Measurements from ENCODE around the gene CLTCL1.

GRCh38 chr22:19149047-19149883 lies 142.3 kb downstream of the CLTCL1 start:
- TF ChIP-seq ZNF274 (IDR thresholded peaks at IDR 0.05; ENCODE audit: low read depth, low read length) (no peak), YY1 (IDR thresholded peaks at IDR 0.05; ENCODE audit: insufficient read depth, insufficient read length) (no peak)
